GM21723 (cell line): ENCODE measurements around the gene SLC30A3.
"Not testable (repeated sequence)": the region's sequence is repeated elsewhere in the genome, so short reads cannot be mapped to it uniquely, and the experiment has no call there.

Experiments used
- ATAC-seq: cut with Tn5 transposase; IDR thresholded peaks from one replicate; pipeline ENCODE4 v1.9.1; 2021; ENCODE audit warnings: mild to moderate bottlenecking, moderate library complexity; ENCODE audit not compliant: unreplicated experiment

SLC30A3 gene

GRCh38 chr2:27285481-27285880 is 22.6 kb upstream of the SLC30A3 start:
- no peak for ATAC-seq

- ATAC-seq = no peak
Observed at GRCh38 chr2:27284996-27285395, 22.1 kb upstream of the SLC30A3 start.

GRCh38 chr2:27282892-27283291 is 20.0 kb upstream of the SLC30A3 start:
- no peak for ATAC-seq

GRCh38 chr2:27281855-27282559 is 19.2 kb upstream of the SLC30A3 start, which contains the start of gene TRIM54:
Gene TRIM54 (plus strand): TSS chr2:27282429. CDS start chr2:27282732, 303 bp downstream.
- no peak for ATAC-seq

- ATAC-seq = no peak
Observed at GRCh38 chr2:27281442-27281841, 18.6 kb upstream of the SLC30A3 start.

GRCh38 chr2:27280826-27281225 is 18.0 kb upstream of the SLC30A3 start:
- no peak for ATAC-seq

- ATAC-seq = no peak
Observed at GRCh38 chr2:27278010-27278409, 15.2 kb upstream of the SLC30A3 start.

GRCh38 chr2:27275211-27276150 is 12.6 kb upstream of the SLC30A3 start, which contains the start of gene DNAJC5G:
Gene DNAJC5G (plus strand): TSS chr2:27275433. CDS start chr2:27276729, 1,296 bp downstream.
- ATAC-seq = no peak

- not testable (repeated sequence) for ATAC-seq
Observed at GRCh38 chr2:27272537-27273522, 10.0 kb upstream of the SLC30A3 start.

GRCh38 chr2:27271631-27272340 is 8.9 kb upstream of the SLC30A3 start:
- ATAC-seq = no peak

GRCh38 chr2:27270670-27271069 is 7.8 kb upstream of the SLC30A3 start:
- ATAC-seq = no peak

GRCh38 chr2:27270131-27270530 is 7.3 kb upstream of the SLC30A3 start:
- ATAC-seq = no peak

GRCh38 chr2:27268296-27268695 is 5.4 kb upstream of the SLC30A3 start:
- not testable (repeated sequence) for ATAC-seq

- ATAC-seq = no peak
Observed at GRCh38 chr2:27265536-27265870, 2.7 kb upstream of the SLC30A3 start.

- peak; percentile 48 for ATAC-seq
Observed at GRCh38 chr2:27264753-27265535, 2.1 kb upstream of the SLC30A3 start.

- no peak for ATAC-seq
Observed at GRCh38 chr2:27264253-27264752, 1.5 kb upstream of the SLC30A3 start.

- no peak for ATAC-seq
Observed at GRCh38 chr2:27263287-27264252, 723 bp upstream of the SLC30A3 start.

GRCh38 chr2:27261926-27262298 is 935 bp downstream of the SLC30A3 start:
- ATAC-seq = no peak
